GM12872 (cell line): ENCODE measurements around the gene SLC25A30.

Experiments
- CTCF ChIP-seq: IDR thresholded peaks from 3 replicates; pipeline ENCODE4 v1.5.1; 2011; ENCODE audit warnings: low read depth, mild to moderate bottlenecking, low read length, moderate library complexity; ENCODE audit not compliant: insufficient read depth

The SLC25A30 gene

GRCh38 chr13:45422731-45423292 lies 4.6 kb upstream of the SLC25A30 start:
- TF ChIP-seq CTCF, result no peak

GRCh38 chr13:45419945-45420344 lies 1.8 kb upstream of the SLC25A30 start:
- no peak for TF ChIP-seq CTCF

GRCh38 chr13:45416516-45417128 lies 1.6 kb downstream of the SLC25A30 start:
- TF ChIP-seq CTCF, result no peak

GRCh38 chr13:45415112-45415511 lies 3.1 kb downstream of the SLC25A30 start:
- no peak for TF ChIP-seq CTCF

GRCh38 chr13:45413826-45414307 lies 4.3 kb downstream of the SLC25A30 start:
- no peak for TF ChIP-seq CTCF

- no peak for TF ChIP-seq CTCF
These were observed 5.7 kb downstream of the SLC25A30 start for GRCh38 chr13:45412274-45413049.

- no peak for TF ChIP-seq CTCF
These were observed 6.5 kb downstream of the SLC25A30 start for GRCh38 chr13:45411631-45412030.
